PC-3 (cell line): ENCODE results near the gene TMEM270. TPM values are rescaled to one million over a fixed set of nuclear protein-coding genes. Genes with fewer than 3 reads are reported as not detected.

Experiments
- ATAC-seq: fragments of 200-7000 bp; cut with Tn5 transposase; 2 replicates; pipeline ENCODE4 v1.9.1; 2020; ENCODE audit warnings: mild to moderate bottlenecking, moderate library complexity
- BruUV-seq: library from RNA; stranded (reverse); fragments of 400-500 nt; replicated peaks from 2 replicates; lab custom pipeline; 2021; lab: Mats Ljungman, UMichigan
- CTCF ChIA-PET: fragments of 300-600 bp; sonication (Branson Sonifier 250); formaldehyde crosslinking; loops from one replicate; lab custom pipeline; 2022; ENCODE audit warnings: antibody characterized with exemption; lab: Charles Lee
- POLR2A ChIA-PET: fragments of 300-600 bp; sonication (Branson Sonifier 250); formaldehyde crosslinking; loops from one replicate; lab custom pipeline; 2022; ENCODE audit warnings: antibody characterized with exemption; ENCODE audit not compliant: unreplicated experiment; lab: Charles Lee
- DNase-seq: peaks from one replicate; pipeline ENCODE4 v3.0.0-alpha.2; 2015
- H2AFZ ChIP-seq: fragments of 300-600 bp; sonication (generic); 2 replicates; pipeline ENCODE4 v1.6.0; 2016; ENCODE audit warnings: antibody characterized with exemption, low read length
- H3F3A ChIP-seq: fragments of 300-600 bp; sonication (generic); one replicate; pipeline ENCODE4 v1.6.0; 2017; ENCODE audit warnings: antibody characterized with exemption, low read length, control low read depth, mild to moderate bottlenecking; ENCODE audit not compliant: unreplicated experiment
- H3K27ac ChIP-seq: fragments of 300-600 bp; sonication (generic); 2 replicates; pipeline ENCODE4 v1.5.1; 2016; ENCODE audit warnings: mild to moderate bottlenecking, low read length
- H3K27me3 ChIP-seq: fragments of 300-600 bp; sonication (generic); 2 replicates; pipeline ENCODE4 v1.6.1; 2016; ENCODE audit warnings: low read length, mixed read lengths
- H3K36me3 ChIP-seq: fragments of 300-600 bp; sonication (generic); 2 replicates; pipeline ENCODE4 v1.6.1; 2016; ENCODE audit warnings: low read depth, mixed run types, low read length, mixed read lengths
- H3K4me1 ChIP-seq: fragments of 300-600 bp; sonication (generic); 2 replicates; pipeline ENCODE4 v1.5.1; 2016; ENCODE audit warnings: low read length; ENCODE audit not compliant: insufficient read depth
- H3K4me2 ChIP-seq: fragments of 300-600 bp; sonication (generic); 2 replicates; pipeline ENCODE4 v1.6.0; 2016; ENCODE audit warnings: low read length
- H3K4me3 ChIP-seq: fragments of 300-600 bp; sonication (generic); 2 replicates; pipeline ENCODE4 v1.5.1; 2016; ENCODE audit warnings: mild to moderate bottlenecking, low read length, mixed read lengths
- H3K79me2 ChIP-seq: fragments of 300-600 bp; sonication (generic); 2 replicates; pipeline ENCODE4 v1.6.1; 2017; ENCODE audit warnings: low read length, mixed read lengths
- H3K9ac ChIP-seq: fragments of 300-600 bp; sonication (generic); 2 replicates; pipeline ENCODE4 v1.6.0; 2016; ENCODE audit warnings: mild to moderate bottlenecking, low read length
- H3K9me2 ChIP-seq: fragments of 300-600 bp; sonication (generic); replicated peaks from 2 replicates; pipeline ENCODE4 v1.6.1; 2016; ENCODE audit warnings: mixed run types, low read length, mixed read lengths
- H3K9me3 ChIP-seq: fragments of 300-600 bp; sonication (generic); 2 replicates; pipeline ENCODE4 v1.6.1; 2016; ENCODE audit warnings: low read length, mixed read lengths
- H4K20me1 ChIP-seq: fragments of 300-600 bp; sonication (generic); 2 replicates; pipeline ENCODE4 v1.6.1; 2016; ENCODE audit warnings: low read length, mixed read lengths
- CTCF ChIP-seq: fragments of 300-600 bp; sonication (generic); conservative IDR thresholded peaks from 2 replicates; pipeline ENCODE4 v1.5.1; 2017; ENCODE audit warnings: antibody characterized with exemption, low read depth, mild to moderate bottlenecking, low read length
- EZH2 ChIP-seq: fragments of 300-600 bp; sonication (generic); IDR thresholded peaks from one replicate; pipeline ENCODE4 v1.6.1; 2017; ENCODE audit warnings: antibody characterized with exemption, mild to moderate bottlenecking, low read length; ENCODE audit not compliant: unreplicated experiment
- EZH2phosphoT487 ChIP-seq: fragments of 300-600 bp; sonication (generic); IDR thresholded peaks from 2 replicates; pipeline ENCODE4 v1.6.1; 2018; ENCODE audit warnings: mild to moderate bottlenecking, antibody characterized with exemption, low read length, borderline replicate concordance
- intact Hi-C: fragments of 100-400 bp; cut with micrococcal nuclease; formaldehyde crosslinking; loops from 2 replicates; pipeline ENCODE4 v1.9.0; 2023
- total RNA-seq: library from RNA; depleted of rRNA; stranded (reverse); fragments of >200 nt; gene quantifications from 2 replicates; pipeline ENCODE4 v1.2.3, GENCODE V29; 2014

TMEM270 gene
- total RNA-seq, 1 experiment from 2014 or later = not detected

- BruUV-seq = no TSS peak
- Histone ChIP-seq H3K27ac (no peak overlapping the region), H3K9me2 (no peaks in the 10 kb centered on the region), H3K4me3 (no peak overlapping the region), H3K79me2 (no peaks in the 10 kb centered on the region), H3K4me1 (no peaks in the 10 kb centered on the region), H3K36me3 (no peaks in the 10 kb centered on the region), H3F3A (no peaks in the 10 kb centered on the region), H4K20me1 (no peaks in the 10 kb centered on the region), H3K27me3 (no peaks in the 10 kb centered on the region), H3K9ac (no peak overlapping the region), H3K4me2 (no peak overlapping the region), H3K9me3 (no peaks in the 10 kb centered on the region), H2AFZ (no peak overlapping the region)
- TF ChIP-seq EZH2phosphoT487 (no peak), CTCF (no peak), EZH2 (no peak)
- intact Hi-C loops = no loop called here
- ATAC-seq (no peak), DNase-seq (no peak)
- CTCF ChIA-PET = no interaction called here
- POLR2A ChIA-PET = no interaction called here
Observed at GRCh38 chr7:73876361-73876760, 15.4 kb downstream of the TMEM270 start.

GRCh38 chr7:73876973-73877372 is 16.0 kb downstream of the TMEM270 start:
- Histone ChIP-seq H3K9me3 (no peaks in the 10 kb centered on the region), H3K79me2 (no peaks in the 10 kb centered on the region), H3K9me2 (no peaks in the 10 kb centered on the region), H3K36me3 (no peaks in the 10 kb centered on the region), H3K27ac (no peak overlapping the region), H3K27me3 (no peaks in the 10 kb centered on the region), H3K4me1 (no peaks in the 10 kb centered on the region), H2AFZ (no peak overlapping the region), H3K9ac (no peak overlapping the region), H4K20me1 (no peaks in the 10 kb centered on the region), H3K4me3 (no peak overlapping the region), H3F3A (no peaks in the 10 kb centered on the region), H3K4me2 (no peak overlapping the region)
- POLR2A ChIA-PET = no interaction called here
- TF ChIP-seq EZH2phosphoT487 (no peak), CTCF (no peak), EZH2 (no peak)
- intact Hi-C loops = no loop called here
- CTCF ChIA-PET = no interaction called here
- ATAC-seq = no peak
- BruUV-seq = no TSS peak
- no peak for DNase-seq

- no TSS peak for BruUV-seq
- intact Hi-C loops = no loop called here
- Histone ChIP-seq H3K4me2 (no peak overlapping the region), H3K9me3 (no peaks in the 10 kb centered on the region), H3K27ac (no peak overlapping the region), H3K4me1 (no peaks in the 10 kb centered on the region), H2AFZ (no peak overlapping the region), H3F3A (no peaks in the 10 kb centered on the region), H4K20me1 (no peaks in the 10 kb centered on the region), H3K9ac (no peak overlapping the region), H3K9me2 (no peaks in the 10 kb centered on the region), H3K4me3 (no peak overlapping the region), H3K36me3 (no peaks in the 10 kb centered on the region), H3K27me3 (no peaks in the 10 kb centered on the region), H3K79me2 (no peaks in the 10 kb centered on the region)
- no peak for DNase-seq
- POLR2A ChIA-PET = no interaction called here
- TF ChIP-seq EZH2 (no peak), EZH2phosphoT487 (no peak), CTCF (no peak)
- CTCF ChIA-PET = no interaction called here
- no peak for ATAC-seq
Observed at GRCh38 chr7:73879977-73880681, 19.2 kb downstream of the TMEM270 start.
